ENCODE data around the gene IMMP1L.

The IMMP1L gene

GRCh38 chr11:31509429-31510345, at the start of gene IMMP1L, which contains the start of gene ELP4:
Gene IMMP1L, minus strand, starts transcription at chr11:31509622. Its CDS starts 46,346 bp downstream, at chr11:31463276.
Gene ELP4, plus strand, starts transcription at chr11:31509767. Its CDS starts 18 bp downstream, at chr11:31509785.
- no peaks in the 10 kb centered on the region for H3K27me3 ChIP-seq (ENCODE audit: low read depth, low read length)
- peak within 1 kb of the TSS; percentile 85 for H3K4me3 ChIP-seq (ENCODE audit: low read length)
- peak within 1 kb of the TSS; percentile 90 for H3K9ac ChIP-seq (ENCODE audit: low read length)
- H3K79me2 ChIP-seq (ENCODE audit: low read length), result peaks cover 67% of the 10 kb centered on the region
- H3K4me2 ChIP-seq (ENCODE audit: low read length), result peak within 1 kb of the TSS; percentile 82
- H4K20me1 ChIP-seq (ENCODE audit: insufficient read depth, low read length), result peaks cover 10% of the 10 kb centered on the region
- peaks cover 3% of the 10 kb centered on the region for H3K36me3 ChIP-seq (replicated peaks; ENCODE audit: low read depth, low read length)
- H3K9me3 ChIP-seq (ENCODE audit: insufficient read depth, low read length), result no peaks in the 10 kb centered on the region
- H2AFZ ChIP-seq (ENCODE audit: low read depth, low read length), result peak within 1 kb of the TSS; percentile 88
- H3K27ac ChIP-seq (ENCODE audit: low read length), result peak within 1 kb of the TSS; percentile 40; the same call in 1 of the 2 replicates
- H3K4me1 ChIP-seq (ENCODE audit: low read length), result peaks cover 15% of the 10 kb centered on the region
- no peak for TF ChIP-seq CTCF (IDR thresholded peaks at IDR 0.05; ENCODE audit: low read depth, low read length)
- TF ChIP-seq EZH2phosphoT487 (IDR thresholded peaks at IDR 0.05; ENCODE audit: low read depth), result no peak

GRCh38 chr11:31558001-31558400, 48.6 kb upstream of the IMMP1L start:
- no peaks in the 10 kb centered on the region for H3K36me3 ChIP-seq (replicated peaks; ENCODE audit: low read depth, low read length)
- H3K79me2 ChIP-seq (ENCODE audit: low read length), result no peaks in the 10 kb centered on the region
- H3K27me3 ChIP-seq (ENCODE audit: low read depth, low read length), result no peaks in the 10 kb centered on the region
- no peak overlapping the region for H2AFZ ChIP-seq (ENCODE audit: low read depth, low read length)
- H3K27ac ChIP-seq (ENCODE audit: low read length), result no peak overlapping the region
- no peaks in the 10 kb centered on the region for H4K20me1 ChIP-seq (ENCODE audit: insufficient read depth, low read length)
- no peak overlapping the region for H3K9ac ChIP-seq (ENCODE audit: low read length)
- no peak overlapping the region for H3K4me2 ChIP-seq (ENCODE audit: low read length)
- no peaks in the 10 kb centered on the region for H3K9me3 ChIP-seq (ENCODE audit: insufficient read depth, low read length)
- no peak for TF ChIP-seq CTCF (IDR thresholded peaks at IDR 0.05; ENCODE audit: low read depth, low read length)
- no peak for TF ChIP-seq EZH2phosphoT487 (IDR thresholded peaks at IDR 0.05; ENCODE audit: low read depth)
- no peaks in the 10 kb centered on the region for H3K4me1 ChIP-seq (ENCODE audit: low read length)
- H3K4me3 ChIP-seq (ENCODE audit: low read length), result no peak overlapping the region

GRCh38 chr11:31555938-31556337, 46.5 kb upstream of the IMMP1L start:
- no peaks in the 10 kb centered on the region for H3K27me3 ChIP-seq (ENCODE audit: low read depth, low read length)
- TF ChIP-seq EZH2phosphoT487 (IDR thresholded peaks at IDR 0.05; ENCODE audit: low read depth) (no peak), CTCF (IDR thresholded peaks at IDR 0.05; ENCODE audit: low read depth, low read length) (no peak)
- no peaks in the 10 kb centered on the region for H3K9me3 ChIP-seq (ENCODE audit: insufficient read depth, low read length)

GRCh38 chr11:31542862-31543261, 33.4 kb upstream of the IMMP1L start:
- no peaks in the 10 kb centered on the region for H3K79me2 ChIP-seq (ENCODE audit: low read length)
- no peaks in the 10 kb centered on the region for H3K4me1 ChIP-seq (ENCODE audit: low read length)
- H3K4me3 ChIP-seq (ENCODE audit: low read length), result no peak overlapping the region
- no peaks in the 10 kb centered on the region for H4K20me1 ChIP-seq (ENCODE audit: insufficient read depth, low read length)
- H2AFZ ChIP-seq (ENCODE audit: low read depth, low read length), result no peak overlapping the region
- no peak overlapping the region for H3K4me2 ChIP-seq (ENCODE audit: low read length)
- no peak overlapping the region for H3K9ac ChIP-seq (ENCODE audit: low read length)
- no peaks in the 10 kb centered on the region for H3K27me3 ChIP-seq (ENCODE audit: low read depth, low read length)
- no peak for TF ChIP-seq CTCF (IDR thresholded peaks at IDR 0.05; ENCODE audit: low read depth, low read length)
- TF ChIP-seq EZH2phosphoT487 (IDR thresholded peaks at IDR 0.05; ENCODE audit: low read depth), result no peak
- no peak overlapping the region for H3K27ac ChIP-seq (ENCODE audit: low read length)
- peaks cover 3% of the 10 kb centered on the region; the same call in 1 of the 2 replicates for H3K9me3 ChIP-seq (ENCODE audit: insufficient read depth, low read length)
- H3K36me3 ChIP-seq (replicated peaks; ENCODE audit: low read depth, low read length), result peaks cover 25% of the 10 kb centered on the region

More at GRCh38 chr11:31555938-31556337, 46.5 kb upstream of the IMMP1L start:
- H3K4me3 ChIP-seq (ENCODE audit: low read length), result no peak overlapping the region
- H4K20me1 ChIP-seq (ENCODE audit: insufficient read depth, low read length), result no peaks in the 10 kb centered on the region
- H3K79me2 ChIP-seq (ENCODE audit: low read length), result no peaks in the 10 kb centered on the region
- no peak overlapping the region for H3K9ac ChIP-seq (ENCODE audit: low read length)
- H2AFZ ChIP-seq (ENCODE audit: low read depth, low read length), result no peak overlapping the region
- H3K4me2 ChIP-seq (ENCODE audit: low read length), result no peak overlapping the region
- no peak overlapping the region for H3K27ac ChIP-seq (ENCODE audit: low read length)
- H3K36me3 ChIP-seq (replicated peaks; ENCODE audit: low read depth, low read length), result no peaks in the 10 kb centered on the region
- H3K4me1 ChIP-seq (ENCODE audit: low read length), result no peaks in the 10 kb centered on the region

Measured in OCI-LY3 (cell line).